PC-3 (cell line): Measurements from ENCODE around the gene MPPED1. TPM values are rescaled to one million over a fixed set of nuclear protein-coding genes. Genes with fewer than 3 reads are reported as not detected.

Experiments used
- ATAC-seq: fragments of 200-7000 bp; cut with Tn5 transposase; 2 replicates; pipeline ENCODE4 v1.9.1; 2020; ENCODE audit warnings: mild to moderate bottlenecking, moderate library complexity
- BruUV-seq: library from RNA; stranded (reverse); fragments of 400-500 nt; replicated peaks from 2 replicates; lab custom pipeline; 2021; lab: Mats Ljungman, UMichigan
- CTCF ChIA-PET: fragments of 300-600 bp; sonication (Branson Sonifier 250); formaldehyde crosslinking; loops from one replicate; lab custom pipeline; 2022; ENCODE audit warnings: antibody characterized with exemption; lab: Charles Lee
- POLR2A ChIA-PET: fragments of 300-600 bp; sonication (Branson Sonifier 250); formaldehyde crosslinking; loops from one replicate; lab custom pipeline; 2022; ENCODE audit warnings: antibody characterized with exemption; ENCODE audit not compliant: unreplicated experiment; lab: Charles Lee
- DNase-seq: peaks from one replicate; pipeline ENCODE4 v3.0.0-alpha.2; 2015
- H2AFZ ChIP-seq: fragments of 300-600 bp; sonication (generic); 2 replicates; pipeline ENCODE4 v1.6.0; 2016; ENCODE audit warnings: antibody characterized with exemption, low read length
- H3F3A ChIP-seq: fragments of 300-600 bp; sonication (generic); one replicate; pipeline ENCODE4 v1.6.0; 2017; ENCODE audit warnings: antibody characterized with exemption, low read length, control low read depth, mild to moderate bottlenecking; ENCODE audit not compliant: unreplicated experiment
- H3K27ac ChIP-seq: fragments of 300-600 bp; sonication (generic); 2 replicates; pipeline ENCODE4 v1.5.1; 2016; ENCODE audit warnings: mild to moderate bottlenecking, low read length
- H3K27me3 ChIP-seq: fragments of 300-600 bp; sonication (generic); 2 replicates; pipeline ENCODE4 v1.6.1; 2016; ENCODE audit warnings: low read length, mixed read lengths
- H3K36me3 ChIP-seq: fragments of 300-600 bp; sonication (generic); 2 replicates; pipeline ENCODE4 v1.6.1; 2016; ENCODE audit warnings: low read depth, mixed run types, low read length, mixed read lengths
- H3K4me1 ChIP-seq: fragments of 300-600 bp; sonication (generic); 2 replicates; pipeline ENCODE4 v1.5.1; 2016; ENCODE audit warnings: low read length; ENCODE audit not compliant: insufficient read depth
- H3K4me2 ChIP-seq: fragments of 300-600 bp; sonication (generic); 2 replicates; pipeline ENCODE4 v1.6.0; 2016; ENCODE audit warnings: low read length
- H3K4me3 ChIP-seq: fragments of 300-600 bp; sonication (generic); 2 replicates; pipeline ENCODE4 v1.5.1; 2016; ENCODE audit warnings: mild to moderate bottlenecking, low read length, mixed read lengths
- H3K79me2 ChIP-seq: fragments of 300-600 bp; sonication (generic); 2 replicates; pipeline ENCODE4 v1.6.1; 2017; ENCODE audit warnings: low read length, mixed read lengths
- H3K9ac ChIP-seq: fragments of 300-600 bp; sonication (generic); 2 replicates; pipeline ENCODE4 v1.6.0; 2016; ENCODE audit warnings: mild to moderate bottlenecking, low read length
- H3K9me2 ChIP-seq: fragments of 300-600 bp; sonication (generic); replicated peaks from 2 replicates; pipeline ENCODE4 v1.6.1; 2016; ENCODE audit warnings: mixed run types, low read length, mixed read lengths
- H3K9me3 ChIP-seq: fragments of 300-600 bp; sonication (generic); 2 replicates; pipeline ENCODE4 v1.6.1; 2016; ENCODE audit warnings: low read length, mixed read lengths
- H4K20me1 ChIP-seq: fragments of 300-600 bp; sonication (generic); 2 replicates; pipeline ENCODE4 v1.6.1; 2016; ENCODE audit warnings: low read length, mixed read lengths
- EZH2 ChIP-seq: fragments of 300-600 bp; sonication (generic); IDR thresholded peaks from one replicate; pipeline ENCODE4 v1.6.1; 2017; ENCODE audit warnings: antibody characterized with exemption, mild to moderate bottlenecking, low read length; ENCODE audit not compliant: unreplicated experiment
- EZH2phosphoT487 ChIP-seq: fragments of 300-600 bp; sonication (generic); IDR thresholded peaks from 2 replicates; pipeline ENCODE4 v1.6.1; 2018; ENCODE audit warnings: mild to moderate bottlenecking, antibody characterized with exemption, low read length, borderline replicate concordance
- intact Hi-C: fragments of 100-400 bp; cut with micrococcal nuclease; formaldehyde crosslinking; loops from 2 replicates; pipeline ENCODE4 v1.9.0; 2023
- total RNA-seq: library from RNA; depleted of rRNA; stranded (reverse); fragments of >200 nt; gene quantifications from 2 replicates; pipeline ENCODE4 v1.2.3, GENCODE V29; 2014
- TF ChIP-seq, protein P1 (sequence below): fragments of 300-600 bp; sonication (generic); conservative IDR thresholded peaks from 2 replicates; pipeline ENCODE4 v1.5.1; 2017; ENCODE audit warnings: antibody characterized with exemption, low read depth, mild to moderate bottlenecking, low read length

MPPED1 gene
- total RNA-seq, 1 experiment from 2014 or later, result not detected

- Histone ChIP-seq H3K27me3 (no peaks in the 10 kb centered on the region), H3K79me2 (no peaks in the 10 kb centered on the region), H3K4me2 (no peak overlapping the region), H4K20me1 (no peaks in the 10 kb centered on the region), H3K9ac (no peak overlapping the region), H3F3A (no peaks in the 10 kb centered on the region), H3K4me3 (no peak overlapping the region), H3K4me1 (no peaks in the 10 kb centered on the region), H3K9me3 (no peaks in the 10 kb centered on the region), H3K36me3 (no peaks in the 10 kb centered on the region), H3K27ac (no peak overlapping the region), H2AFZ (no peak overlapping the region), H3K9me2 (no peaks in the 10 kb centered on the region)
- POLR2A ChIA-PET, result no interaction called here
- CTCF ChIA-PET, result no interaction called here
- intact Hi-C loops, result no loop called here
- ATAC-seq (no peak), DNase-seq (no peak)
- TF ChIP-seq, protein P1, sequence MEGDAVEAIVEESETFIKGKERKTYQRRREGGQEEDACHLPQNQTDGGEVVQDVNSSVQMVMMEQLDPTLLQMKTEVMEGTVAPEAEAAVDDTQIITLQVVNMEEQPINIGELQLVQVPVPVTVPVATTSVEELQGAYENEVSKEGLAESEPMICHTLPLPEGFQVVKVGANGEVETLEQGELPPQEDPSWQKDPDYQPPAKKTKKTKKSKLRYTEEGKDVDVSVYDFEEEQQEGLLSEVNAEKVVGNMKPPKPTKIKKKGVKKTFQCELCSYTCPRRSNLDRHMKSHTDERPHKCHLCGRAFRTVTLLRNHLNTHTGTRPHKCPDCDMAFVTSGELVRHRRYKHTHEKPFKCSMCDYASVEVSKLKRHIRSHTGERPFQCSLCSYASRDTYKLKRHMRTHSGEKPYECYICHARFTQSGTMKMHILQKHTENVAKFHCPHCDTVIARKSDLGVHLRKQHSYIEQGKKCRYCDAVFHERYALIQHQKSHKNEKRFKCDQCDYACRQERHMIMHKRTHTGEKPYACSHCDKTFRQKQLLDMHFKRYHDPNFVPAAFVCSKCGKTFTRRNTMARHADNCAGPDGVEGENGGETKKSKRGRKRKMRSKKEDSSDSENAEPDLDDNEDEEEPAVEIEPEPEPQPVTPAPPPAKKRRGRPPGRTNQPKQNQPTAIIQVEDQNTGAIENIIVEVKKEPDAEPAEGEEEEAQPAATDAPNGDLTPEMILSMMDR, result no peak
- TF ChIP-seq EZH2phosphoT487 (no peak), EZH2 (no peak)
- BruUV-seq, result no TSS peak
Observed at GRCh38 chr22:43447380-43447779, 35.6 kb downstream of the MPPED1 start.

- Histone ChIP-seq H3K4me2 (no peak overlapping the region), H3K4me1 (no peaks in the 10 kb centered on the region), H3K9me3 (no peaks in the 10 kb centered on the region), H3K9me2 (no peaks in the 10 kb centered on the region), H3K27ac (no peak overlapping the region), H3K79me2 (no peaks in the 10 kb centered on the region), H3F3A (no peaks in the 10 kb centered on the region), H2AFZ (no peak overlapping the region), H4K20me1 (no peaks in the 10 kb centered on the region), H3K9ac (no peak overlapping the region), H3K4me3 (no peak overlapping the region), H3K36me3 (no peaks in the 10 kb centered on the region), H3K27me3 (no peaks in the 10 kb centered on the region)
- ChIA-PET CTCF (no interaction called here), POLR2A (no interaction called here)
- no peak for DNase-seq
- no TSS peak for BruUV-seq
- no peak for ATAC-seq
- intact Hi-C loops, result no loop called here
- TF ChIP-seq, protein P1, result no peak
- TF ChIP-seq EZH2phosphoT487 (no peak), EZH2 (no peak)
Observed at GRCh38 chr22:43448048-43448447, 36.2 kb downstream of the MPPED1 start.

DNA sequence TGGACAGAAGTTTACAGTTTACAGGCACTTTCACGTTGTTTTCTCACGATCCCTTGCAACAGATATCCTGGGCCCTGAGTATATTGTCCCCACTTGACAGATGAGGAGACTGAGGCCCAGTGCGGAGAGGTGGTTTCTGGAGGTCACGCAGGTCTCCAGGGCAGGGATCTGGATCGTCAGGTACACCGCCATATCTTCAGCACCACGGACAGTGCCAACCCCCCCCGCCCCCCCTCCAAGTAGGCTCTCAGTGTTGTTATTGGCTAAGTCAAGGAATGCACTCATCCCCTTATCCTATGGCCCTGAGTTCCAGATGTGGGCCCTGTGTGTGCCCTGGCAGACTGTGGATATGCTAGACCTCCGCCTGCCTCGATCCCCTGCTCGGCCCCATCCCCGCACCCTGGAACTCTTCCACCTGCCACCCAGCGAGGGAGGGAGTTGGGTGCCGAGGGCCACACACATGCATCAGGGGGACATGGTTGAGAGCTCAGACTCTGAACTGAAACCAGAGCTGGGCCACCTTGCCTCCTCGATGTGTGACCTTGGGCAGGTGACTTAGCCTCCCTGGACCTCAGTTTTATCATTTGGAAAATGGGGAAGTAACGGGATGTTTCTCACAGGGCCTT is 37.5 kb downstream of the MPPED1 start:
- ATAC-seq (no peak), DNase-seq (no peak)
- H3K4me3 ChIP-seq, result no peak overlapping the region
- TF ChIP-seq, protein P1, result no peak
- TF ChIP-seq EZH2 (no peak), EZH2phosphoT487 (no peak)
- H3K9me2 ChIP-seq, result no peaks in the 10 kb centered on the region
- H3K4me1 ChIP-seq, result no peaks in the 10 kb centered on the region
- no peak overlapping the region for H2AFZ ChIP-seq
- no peaks in the 10 kb centered on the region for H3K79me2 ChIP-seq
- intact Hi-C loops, result no loop called here
- H3K36me3 ChIP-seq, result no peaks in the 10 kb centered on the region
- H3K27ac ChIP-seq, result no peak overlapping the region
- ChIA-PET CTCF (no interaction called here), POLR2A (no interaction called here)
- no peaks in the 10 kb centered on the region for H4K20me1 ChIP-seq
- H3K9ac ChIP-seq, result no peak overlapping the region
- no TSS peak for BruUV-seq
- H3K27me3 ChIP-seq, result no peaks in the 10 kb centered on the region
- H3F3A ChIP-seq, result no peaks in the 10 kb centered on the region
- H3K4me2 ChIP-seq, result no peak overlapping the region
- no peaks in the 10 kb centered on the region for H3K9me3 ChIP-seq
